GM06990 (cell line): ENCODE measurements around the gene SLC29A3.

Experiments
- DNase-seq: peaks from one replicate; pipeline ENCODE4 v3.0.0-alpha.2; 2011; ENCODE audit not compliant: insufficient read length; ENCODE audit errors: extremely low read depth
- H3K27me3 ChIP-seq: replicated peaks from 2 replicates; pipeline ENCODE4 v1.6.0; 2011; ENCODE audit warnings: low read length; ENCODE audit not compliant: control insufficient read depth, insufficient read depth
- H3K36me3 ChIP-seq: 2 replicates; pipeline ENCODE4 v1.5.1; 2011; ENCODE audit warnings: low read length; ENCODE audit not compliant: control insufficient read depth, insufficient read depth
- H3K4me3 ChIP-seq: replicated peaks from 2 replicates; pipeline ENCODE4 v1.5.1; 2011; ENCODE audit warnings: low read depth, mild to moderate bottlenecking, control low read depth, low read length
- TF ChIP-seq, protein P1 (sequence below): IDR thresholded peaks from 2 replicates; pipeline ENCODE4 v1.5.1; 2011; ENCODE audit warnings: low read length, control low read depth, mild to moderate bottlenecking, inconsistent platforms; ENCODE audit not compliant: insufficient read depth, poor library complexity, severe bottlenecking

The SLC29A3 gene

DNA sequence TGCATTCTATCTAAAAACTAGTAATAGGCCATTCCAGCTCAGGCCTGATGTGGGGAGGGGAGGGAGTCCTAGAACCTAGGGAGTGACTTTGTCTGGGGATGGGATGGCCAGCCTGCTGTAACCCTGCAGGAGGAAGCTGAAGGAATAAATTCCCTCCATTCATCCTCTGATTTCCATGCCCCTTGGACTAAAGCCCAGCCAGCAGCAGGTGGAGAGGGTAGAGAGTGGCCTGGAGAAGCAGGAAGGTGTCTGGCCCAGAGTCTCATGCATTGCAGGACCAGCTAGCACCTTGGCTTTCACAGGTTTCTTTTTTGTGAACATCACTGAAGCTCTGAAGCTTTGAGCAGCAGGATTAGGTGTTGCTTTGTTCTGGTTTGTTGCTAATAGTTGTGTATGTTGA, 44.9 kb downstream of the SLC29A3 start:
- no peak for DNase-seq
- no peaks in the 10 kb centered on the region for H3K36me3 ChIP-seq
- TF ChIP-seq, protein P1, sequence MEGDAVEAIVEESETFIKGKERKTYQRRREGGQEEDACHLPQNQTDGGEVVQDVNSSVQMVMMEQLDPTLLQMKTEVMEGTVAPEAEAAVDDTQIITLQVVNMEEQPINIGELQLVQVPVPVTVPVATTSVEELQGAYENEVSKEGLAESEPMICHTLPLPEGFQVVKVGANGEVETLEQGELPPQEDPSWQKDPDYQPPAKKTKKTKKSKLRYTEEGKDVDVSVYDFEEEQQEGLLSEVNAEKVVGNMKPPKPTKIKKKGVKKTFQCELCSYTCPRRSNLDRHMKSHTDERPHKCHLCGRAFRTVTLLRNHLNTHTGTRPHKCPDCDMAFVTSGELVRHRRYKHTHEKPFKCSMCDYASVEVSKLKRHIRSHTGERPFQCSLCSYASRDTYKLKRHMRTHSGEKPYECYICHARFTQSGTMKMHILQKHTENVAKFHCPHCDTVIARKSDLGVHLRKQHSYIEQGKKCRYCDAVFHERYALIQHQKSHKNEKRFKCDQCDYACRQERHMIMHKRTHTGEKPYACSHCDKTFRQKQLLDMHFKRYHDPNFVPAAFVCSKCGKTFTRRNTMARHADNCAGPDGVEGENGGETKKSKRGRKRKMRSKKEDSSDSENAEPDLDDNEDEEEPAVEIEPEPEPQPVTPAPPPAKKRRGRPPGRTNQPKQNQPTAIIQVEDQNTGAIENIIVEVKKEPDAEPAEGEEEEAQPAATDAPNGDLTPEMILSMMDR: no peak
- H3K4me3 ChIP-seq: no peak overlapping the region
- no peaks in the 10 kb centered on the region for H3K27me3 ChIP-seq

DNA sequence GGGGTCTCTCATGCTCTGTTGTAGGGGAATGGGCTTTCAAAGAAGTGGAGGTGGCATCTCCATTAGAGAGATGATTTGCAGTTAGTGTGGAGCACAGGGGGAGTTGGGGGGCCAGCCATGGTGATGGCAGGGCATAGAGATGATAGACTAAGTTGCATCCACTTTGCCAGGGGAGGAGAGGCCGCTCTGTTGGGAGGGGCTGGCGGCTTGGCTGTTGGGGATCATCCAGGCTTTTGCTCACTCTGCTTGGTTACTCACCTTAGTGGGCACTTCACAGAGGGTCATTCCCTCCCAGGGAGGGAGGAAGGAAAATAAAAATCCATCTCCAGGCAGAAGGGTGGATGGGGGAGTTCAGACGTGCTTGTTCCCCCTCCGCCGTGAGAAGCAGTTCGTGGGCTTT, 46.3 kb downstream of the SLC29A3 start:
- no peak overlapping the region for H3K4me3 ChIP-seq
- no peak for DNase-seq
- no peaks in the 10 kb centered on the region for H3K27me3 ChIP-seq
- TF ChIP-seq, protein P1: no peak
- no peaks in the 10 kb centered on the region for H3K36me3 ChIP-seq

DNA sequence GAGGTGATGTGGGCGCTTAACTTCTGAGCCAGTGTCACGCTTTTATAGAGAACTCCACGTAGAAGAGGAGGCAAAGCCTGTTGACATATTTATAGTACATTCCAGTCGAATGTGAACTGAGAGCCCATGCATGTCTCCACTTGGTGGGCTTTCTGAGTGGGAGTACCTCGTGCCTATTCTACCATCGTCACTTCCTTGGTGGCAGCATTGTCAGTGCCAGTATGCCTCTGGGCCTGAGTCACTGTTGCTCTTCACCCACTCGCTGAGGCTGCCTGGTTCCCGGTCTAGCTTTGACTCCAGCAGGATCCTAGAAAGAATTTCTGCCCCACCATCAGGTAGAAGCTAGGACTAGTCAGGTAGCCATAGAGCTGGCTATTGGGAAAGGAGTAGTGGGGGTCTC, 47.6 kb downstream of the SLC29A3 start:
- TF ChIP-seq, protein P1: no peak
- H3K4me3 ChIP-seq: no peak overlapping the region
- H3K36me3 ChIP-seq: no peaks in the 10 kb centered on the region
- DNase-seq: no peak
- H3K27me3 ChIP-seq: no peaks in the 10 kb centered on the region

DNA sequence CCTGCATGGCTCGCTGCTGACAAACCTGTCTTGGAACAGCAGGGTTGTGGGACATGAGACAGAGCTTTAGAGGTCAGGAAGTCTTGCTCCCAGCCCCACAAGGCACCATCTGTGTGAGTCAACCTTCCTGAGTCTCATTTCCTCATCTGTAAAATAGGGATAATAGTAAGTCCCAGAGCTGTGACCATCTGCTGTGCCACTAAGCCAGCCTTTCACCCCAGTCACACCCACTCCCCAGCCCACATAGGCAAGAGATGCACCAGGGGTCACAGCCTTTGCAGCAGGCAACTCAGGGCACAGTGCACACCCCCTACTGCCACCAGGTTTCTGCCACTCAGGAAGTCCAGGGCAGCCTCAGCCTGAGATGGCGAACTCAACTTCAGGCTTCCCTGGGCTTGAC, 48.2 kb downstream of the SLC29A3 start:
- no peaks in the 10 kb centered on the region for H3K27me3 ChIP-seq
- no peak overlapping the region for H3K4me3 ChIP-seq
- no peak for DNase-seq
- H3K36me3 ChIP-seq: no peaks in the 10 kb centered on the region
- TF ChIP-seq, protein P1: no peak

DNA sequence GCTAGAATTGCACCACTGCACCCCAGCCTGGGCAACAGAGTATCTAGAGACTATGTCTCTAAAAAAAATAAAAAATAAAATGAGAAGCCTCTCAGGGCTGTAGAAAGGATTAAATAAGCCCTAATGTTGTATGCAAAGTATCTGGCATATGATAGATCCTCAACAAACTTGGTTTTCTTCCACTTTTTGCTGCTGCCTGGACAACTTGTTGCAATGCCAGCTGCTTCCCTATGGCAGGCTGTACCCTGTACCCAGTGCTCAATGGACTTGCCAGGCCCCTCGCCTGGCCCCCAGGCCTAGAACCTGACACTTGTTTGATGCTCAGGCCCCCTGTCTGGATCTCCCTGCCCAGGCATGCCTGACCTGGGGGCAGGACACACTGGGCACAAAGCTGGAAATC, 49.1 kb downstream of the SLC29A3 start:
- H3K4me3 ChIP-seq: no peak overlapping the region

DNA sequence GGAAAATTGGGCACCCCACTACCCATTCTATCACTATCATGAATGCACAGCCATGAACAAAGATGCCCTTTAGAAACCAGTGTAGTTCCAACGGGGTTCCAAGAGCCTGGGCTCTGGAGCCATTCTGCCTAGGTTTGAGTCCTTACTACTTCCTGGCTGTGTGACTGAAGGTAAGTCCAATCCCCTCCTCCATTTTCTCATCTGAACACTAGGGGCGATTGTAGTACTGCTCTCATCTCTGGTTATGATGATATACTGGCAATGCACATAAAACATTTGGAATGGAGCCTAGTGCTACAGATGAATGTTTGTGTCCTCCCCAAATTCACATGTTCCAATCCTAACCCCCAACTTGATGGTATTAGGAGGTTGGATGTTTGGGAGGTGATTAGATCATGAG, 49.6 kb downstream of the SLC29A3 start:
- TF ChIP-seq, protein P1: no peak
- Histone ChIP-seq H3K36me3 (no peaks in the 10 kb centered on the region), H3K27me3 (no peaks in the 10 kb centered on the region), H3K4me3 (no peak overlapping the region)
- DNase-seq: no peak

More for the DNA sequence above, 49.1 kb downstream of the SLC29A3 start:
- H3K27me3 ChIP-seq: no peaks in the 10 kb centered on the region
- no peaks in the 10 kb centered on the region for H3K36me3 ChIP-seq
- TF ChIP-seq, protein P1: no peak
- DNase-seq: no peak
